Renal pelvis (tissue), 12 donors: ENCODE measurements around the gene ZNF585A. TPM values are rescaled to one million over a fixed set of nuclear protein-coding genes. Genes with fewer than 3 reads are reported as not detected.
"Not testable (repeated sequence)": the region's sequence is repeated elsewhere in the genome, so short reads cannot be mapped to it uniquely, and the experiment has no call there.

Experiments used
- DNase-seq: peaks from one replicate; pipeline ENCODE4 v3.0.0-alpha.2; 2013
- long read RNA-seq, 16 experiments: transcript quantifications; one replicate each; lab custom pipeline, GENCODE V29; 2026
- polyA plus RNA-seq, 3 donors: library from polyadenylated mRNA; unstranded; fragments of 120-200 nt; gene quantifications; one replicate each; pipeline ENCODE4 v1.2.1, GENCODE V29; 2013; ENCODE audit not compliant: insufficient read length in 3 of 3

Gene ZNF585A
- 10 to 100 TPM; 14.0 to 17.0 (median 16.6) TPM for polyA plus RNA-seq
- long read RNA-seq, donor 1, full-length matches to known transcripts, result 15 of 15 reads
- long read RNA-seq, donor 1, partial matches to known transcripts, result 0 of 15 reads
- long read RNA-seq, donor 1, other reads (novel, unspliced or antisense), result 0 of 15 reads
- long read RNA-seq, donor 2, transcript ZNF585A-205 (3 exons, 596 nt), result major isoform, 9 of 9 reads
- long read RNA-seq, donor 2, partial matches to known transcripts, result 0 of 9 reads
- long read RNA-seq, donor 2, other reads (novel, unspliced or antisense), result 0 of 9 reads
- long read RNA-seq, donor 3, full-length matches to known transcripts, result 21 of 21 reads
- long read RNA-seq, donor 3, partial matches to known transcripts, result 0 of 21 reads
- long read RNA-seq, donor 3, other reads (novel, unspliced or antisense), result 0 of 21 reads
- long read RNA-seq, donor 4, transcript ZNF585A-205 (3 exons, 596 nt), result major isoform, 16 of 16 reads
- long read RNA-seq, donor 4, partial matches to known transcripts, result 0 of 16 reads
- long read RNA-seq, donor 4, other reads (novel, unspliced or antisense), result 0 of 16 reads
- long read RNA-seq, donor 5, full-length matches to known transcripts, result 10 of 10 reads
- long read RNA-seq, donor 5, partial matches to known transcripts, result 0 of 10 reads
- long read RNA-seq, donor 5, other reads (novel, unspliced or antisense), result 0 of 10 reads
- long read RNA-seq, donor 6, transcript ZNF585A-205 (3 exons, 596 nt), result major isoform, 11 of 11 reads
- long read RNA-seq, donor 6, partial matches to known transcripts, result 0 of 11 reads
- long read RNA-seq, donor 6, other reads (novel, unspliced or antisense), result 0 of 11 reads
- long read RNA-seq, donor 7, full-length matches to known transcripts, result 15 of 15 reads
- long read RNA-seq, donor 7, partial matches to known transcripts, result 0 of 15 reads
- long read RNA-seq, donor 7, other reads (novel, unspliced or antisense), result 0 of 15 reads
- long read RNA-seq, donor 8, full-length matches to known transcripts, result 9 of 9 reads
- long read RNA-seq, donor 8, partial matches to known transcripts, result 0 of 9 reads
- long read RNA-seq, donor 8, other reads (novel, unspliced or antisense), result 0 of 9 reads
- long read RNA-seq, donor 9, full-length matches to known transcripts, result 15 of 15 reads
- long read RNA-seq, donor 9, partial matches to known transcripts, result 0 of 15 reads
- long read RNA-seq, donor 9, other reads (novel, unspliced or antisense), result 0 of 15 reads
- long read RNA-seq, donor 10, full-length matches to known transcripts, result 16 of 16 reads
- long read RNA-seq, donor 10, partial matches to known transcripts, result 0 of 16 reads
- long read RNA-seq, donor 10, other reads (novel, unspliced or antisense), result 0 of 16 reads
- long read RNA-seq, donor 11, full-length matches to known transcripts, result 11 of 11 reads
- long read RNA-seq, donor 11, partial matches to known transcripts, result 0 of 11 reads
- long read RNA-seq, donor 11, other reads (novel, unspliced or antisense), result 0 of 11 reads
- long read RNA-seq, donor 12, full-length matches to known transcripts, result 37 of 37 reads
- long read RNA-seq, donor 12, partial matches to known transcripts, result 0 of 37 reads
- long read RNA-seq, donor 12, other reads (novel, unspliced or antisense), result 0 of 37 reads
- long read RNA-seq, donor 13, transcript ZNF585A-205 (3 exons, 596 nt), result major isoform, 10 of 10 reads
- long read RNA-seq, donor 13, partial matches to known transcripts, result 0 of 10 reads
- long read RNA-seq, donor 13, other reads (novel, unspliced or antisense), result 0 of 10 reads
- long read RNA-seq, donor 14, result 0 reads
- long read RNA-seq, donor 15, full-length matches to known transcripts, result 25 of 25 reads
- long read RNA-seq, donor 15, partial matches to known transcripts, result 0 of 25 reads
- long read RNA-seq, donor 15, other reads (novel, unspliced or antisense), result 0 of 25 reads
- long read RNA-seq, donor 16, full-length matches to known transcripts, result 19 of 19 reads
- long read RNA-seq, donor 16, partial matches to known transcripts, result 0 of 19 reads
- long read RNA-seq, donor 16, other reads (novel, unspliced or antisense), result 0 of 19 reads

GRCh38 chr19:37172368-37173366 lies at the start of gene ZNF585A:
Gene ZNF585A, minus strand, starts transcription at chr19:37172695. Its CDS starts 2,785 bp downstream, at chr19:37169910.
- peak; percentile 98 for DNase-seq

GRCh38 chr19:37221136-37221535 lies 48.6 kb upstream of the ZNF585A start:
- DNase-seq, result no peak

DNA sequence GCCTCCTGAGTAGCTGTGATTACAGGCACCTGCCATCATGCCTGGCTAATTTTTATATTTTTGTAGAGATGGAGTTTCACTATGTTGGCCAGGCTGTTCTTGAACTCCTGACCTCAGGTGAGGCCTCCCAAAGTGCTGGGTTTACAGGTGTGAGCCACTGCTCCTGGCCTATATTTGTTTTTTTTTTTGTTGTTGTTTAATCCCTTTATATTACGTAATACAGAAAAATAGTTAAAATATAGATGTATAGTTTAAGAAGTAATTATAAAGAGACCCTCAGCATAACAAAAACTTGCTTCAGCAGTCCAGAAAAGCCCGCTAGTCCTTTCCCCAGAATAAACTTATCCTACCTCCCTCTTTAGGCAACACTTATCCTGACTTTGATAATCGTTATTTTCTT lies 47.9 kb upstream of the ZNF585A start:
- no peak for DNase-seq

- no peak for DNase-seq
Measured at GRCh38 chr19:37218592-37218935, 46.1 kb upstream of the ZNF585A start.

DNA sequence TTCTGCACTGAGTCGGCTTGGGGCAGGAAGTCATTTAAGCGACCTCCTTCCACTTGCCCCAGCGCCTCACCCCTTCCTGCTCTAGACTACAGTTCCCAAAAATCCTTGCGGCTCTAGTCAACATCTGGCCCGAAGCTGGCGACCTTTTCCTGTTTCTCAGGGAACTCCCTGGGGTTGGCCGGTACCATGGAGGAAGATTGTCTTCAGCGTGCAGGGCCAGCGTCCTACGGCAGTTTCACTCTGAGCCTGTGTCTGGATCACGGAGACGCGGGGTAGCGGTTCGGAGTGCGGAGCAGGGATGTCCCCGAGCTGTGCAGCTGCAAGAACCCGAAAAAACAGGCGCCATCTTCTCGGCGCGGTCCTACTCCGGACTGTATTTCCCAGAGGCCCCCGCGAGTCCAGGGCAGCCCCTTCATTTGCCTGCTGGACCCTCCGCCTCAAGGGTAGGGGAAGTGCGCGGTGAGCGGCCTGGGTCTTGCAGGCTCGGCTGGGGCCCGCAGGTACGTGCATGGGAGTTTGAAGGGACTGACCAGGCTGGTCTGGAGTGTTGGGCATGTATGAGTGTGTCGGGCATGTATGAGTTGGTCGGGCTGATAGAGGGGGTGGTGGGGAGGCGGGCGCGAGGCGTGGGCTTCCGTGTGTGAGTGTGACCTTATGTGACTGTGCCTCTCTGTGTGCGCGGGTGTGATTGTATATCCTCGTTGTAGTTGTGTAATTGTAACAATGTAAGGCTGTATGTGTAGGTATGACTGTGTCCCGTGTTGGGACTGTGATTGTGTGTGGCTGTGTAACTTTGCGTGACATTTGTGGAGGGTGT lies 45.5 kb upstream of the ZNF585A start, which contains the start of gene ZNF383:
ZNF383 (plus strand) TSS at position 440 of the 817 bp plus-strand sequence. CDS start 12,240 bp downstream, outside the sequence.
- DNase-seq, result peak; percentile 94

DNA sequence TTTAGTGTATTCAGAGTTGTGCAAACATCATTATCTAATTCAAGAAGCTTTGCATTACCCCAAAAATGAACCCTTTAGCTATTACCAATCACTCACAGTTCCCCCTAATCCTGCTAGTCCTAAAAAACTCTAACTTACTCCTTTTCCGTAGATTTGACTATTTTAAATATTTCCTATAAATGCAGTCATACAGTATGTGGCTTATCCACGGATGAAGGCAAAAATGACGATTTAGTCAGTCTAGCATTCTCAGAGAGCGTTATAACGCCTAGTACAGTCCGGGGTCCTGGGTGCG lies 44.9 kb upstream of the ZNF585A start:
- DNase-seq, result no peak

GRCh38 chr19:37197768-37198167 lies 25.3 kb upstream of the ZNF585A start:
- DNase-seq, result no peak

DNA sequence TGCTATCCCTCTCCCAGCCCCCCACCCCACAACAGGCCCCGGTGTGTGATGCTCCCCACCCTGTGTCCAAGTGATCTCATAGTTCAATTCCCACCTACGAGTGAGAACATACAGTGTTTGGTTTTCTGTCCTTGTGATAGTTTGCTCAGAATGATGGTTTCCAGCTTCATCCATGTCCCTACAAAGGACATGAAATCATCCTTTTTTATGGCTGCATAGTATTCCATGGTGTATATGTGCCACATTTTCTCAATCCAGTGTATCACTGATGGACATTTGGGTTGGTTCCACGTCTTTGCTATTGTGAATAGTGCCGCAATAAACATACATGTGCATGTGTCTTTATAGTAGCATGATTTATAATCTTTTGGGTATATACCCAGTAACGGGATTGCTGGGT lies 24.6 kb upstream of the ZNF585A start:
- not testable (repeated sequence) for DNase-seq

- DNase-seq, result not testable (repeated sequence)
Measured at GRCh38 chr19:37195248-37195647, 22.8 kb upstream of the ZNF585A start.

DNA sequence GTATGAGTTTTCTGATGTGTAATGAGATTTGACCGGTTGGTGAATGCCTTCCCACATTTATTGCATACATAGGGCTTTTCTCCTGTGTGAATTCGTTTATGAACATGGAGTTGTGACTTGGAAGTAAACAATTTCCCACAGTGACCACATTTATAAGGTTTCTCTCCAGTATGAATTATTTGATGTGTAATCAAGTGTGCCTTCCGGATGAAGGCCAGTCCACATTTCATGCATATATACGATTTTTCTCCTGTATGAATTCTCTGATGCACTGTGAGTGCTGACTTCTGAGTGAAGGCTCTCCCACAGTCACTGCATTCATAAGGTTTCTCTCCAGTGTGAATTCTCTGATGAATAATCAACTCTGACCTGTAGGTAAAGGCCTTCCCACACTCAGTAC lies 13.6 kb upstream of the ZNF585A start:
- DNase-seq, result not testable (repeated sequence)

DNA sequence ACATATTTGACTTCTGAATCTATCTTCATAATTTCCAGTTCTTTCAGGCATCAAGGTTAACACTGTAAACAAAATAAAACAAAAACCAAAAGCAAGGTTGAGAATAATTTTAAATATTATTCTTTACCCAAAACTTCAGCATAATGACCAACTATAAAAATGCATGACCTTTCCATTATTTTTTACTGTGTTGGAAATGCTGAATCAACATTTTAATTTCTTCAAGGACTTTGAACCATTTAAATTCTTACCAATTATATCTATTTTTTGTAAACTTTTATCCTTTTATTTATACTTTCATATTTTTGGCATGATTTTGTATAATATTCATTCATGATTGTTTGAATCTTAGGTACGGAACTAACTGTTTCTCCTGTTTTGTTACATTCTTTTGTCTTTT lies 6.9 kb downstream of the ZNF585A start:
- DNase-seq, result no peak

GRCh38 chr19:37160153-37160552 lies 12.3 kb downstream of the ZNF585A start:
- no peak for DNase-seq

DNA sequence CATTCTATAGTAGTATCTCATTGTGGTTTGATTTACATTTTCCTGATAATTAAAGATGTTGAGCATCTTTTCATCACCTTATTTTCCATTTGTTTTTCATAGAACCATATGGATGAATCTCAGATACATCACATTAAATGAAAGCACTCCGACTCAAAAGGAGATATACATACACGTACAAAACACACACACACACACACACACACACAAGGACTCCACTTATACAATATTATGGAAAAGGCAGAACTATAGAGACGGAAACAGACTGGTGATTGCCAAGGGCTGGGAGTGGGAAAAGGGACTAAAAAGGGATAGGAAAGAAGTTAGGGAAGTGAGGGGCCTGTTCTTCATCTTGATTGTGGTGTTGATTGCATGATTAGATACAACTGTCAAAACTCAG lies 24.3 kb downstream of the ZNF585A start:
- no peak for DNase-seq

- no peak for DNase-seq
Measured at GRCh38 chr19:37136111-37136510, 36.4 kb downstream of the ZNF585A start.

DNA sequence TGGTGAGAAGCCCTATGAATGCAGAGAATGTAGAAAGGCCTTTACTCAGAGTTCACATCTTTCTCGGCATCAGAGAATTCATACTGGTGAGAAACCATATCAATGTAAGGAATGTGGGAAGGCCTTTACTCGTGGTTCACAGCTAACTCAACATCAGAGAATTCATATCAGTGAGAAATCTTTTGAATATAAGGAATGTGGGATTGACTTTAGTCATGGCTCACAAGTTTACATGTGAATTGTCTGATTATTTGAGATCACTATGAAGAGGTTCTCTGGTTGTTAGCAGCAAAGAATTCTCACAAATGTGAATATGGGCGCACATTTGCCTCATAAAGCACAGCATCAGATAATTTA lies 43.7 kb downstream of the ZNF585A start:
- no peak for DNase-seq

GRCh38 chr19:37127999-37128820 lies 44.3 kb downstream of the ZNF585A start:
- no peak for DNase-seq

GRCh38 chr19:37122093-37122492 lies 50.4 kb downstream of the ZNF585A start:
- not testable (repeated sequence) for DNase-seq
